HL-60 (cell line): ENCODE data around the gene KRAS.

Experiments
- CTCF ChIP-seq: IDR thresholded peaks from one replicate; pipeline ENCODE4 v1.5.1; 2011; ENCODE audit warnings: low read length, control low read depth, inconsistent platforms; ENCODE audit not compliant: insufficient read depth
- GABPA ChIP-seq: IDR thresholded peaks from 2 replicates; pipeline ENCODE4 v1.6.1; 2012; ENCODE audit warnings: low read depth
- POLR2AphosphoS5 ChIP-seq: IDR thresholded peaks from 2 replicates; pipeline ENCODE4 v1.6.1; 2012; ENCODE audit warnings: low read depth
- REST ChIP-seq: IDR thresholded peaks from 2 replicates; pipeline ENCODE4 v1.6.1; 2012; ENCODE audit warnings: low read depth; ENCODE audit not compliant: insufficient replicate concordance
- SPI1 ChIP-seq: IDR thresholded peaks from 2 replicates; pipeline ENCODE4 v1.6.1; 2012; ENCODE audit warnings: low read depth, mild to moderate bottlenecking, borderline replicate concordance

- no peak for TF ChIP-seq CTCF
- TF ChIP-seq REST = no peak
- no peak for TF ChIP-seq POLR2AphosphoS5
- TF ChIP-seq SPI1 = no peak
- TF ChIP-seq GABPA = no peak
Measured at GRCh38 chr12:25257590-25258324, 7.0 kb upstream of the KRAS start.
